Jurkat, Clone E6-1 (cell line): Measurements from ENCODE around the gene RABL6.
"Not testable (repeated sequence)": the region's sequence is repeated elsewhere in the genome, so short reads cannot be mapped to it uniquely, and the experiment has no call there.

Experiments
- DNase-seq: peaks from one replicate; pipeline ENCODE4 v3.0.0-alpha.2; 2011; ENCODE audit warnings: low read depth, low spot score
- H3K4me3 ChIP-seq: 2 replicates; pipeline ENCODE4 v1.5.1; 2011; ENCODE audit warnings: mild to moderate bottlenecking, low read length, control low read depth, moderate library complexity

The RABL6 gene

DNA sequence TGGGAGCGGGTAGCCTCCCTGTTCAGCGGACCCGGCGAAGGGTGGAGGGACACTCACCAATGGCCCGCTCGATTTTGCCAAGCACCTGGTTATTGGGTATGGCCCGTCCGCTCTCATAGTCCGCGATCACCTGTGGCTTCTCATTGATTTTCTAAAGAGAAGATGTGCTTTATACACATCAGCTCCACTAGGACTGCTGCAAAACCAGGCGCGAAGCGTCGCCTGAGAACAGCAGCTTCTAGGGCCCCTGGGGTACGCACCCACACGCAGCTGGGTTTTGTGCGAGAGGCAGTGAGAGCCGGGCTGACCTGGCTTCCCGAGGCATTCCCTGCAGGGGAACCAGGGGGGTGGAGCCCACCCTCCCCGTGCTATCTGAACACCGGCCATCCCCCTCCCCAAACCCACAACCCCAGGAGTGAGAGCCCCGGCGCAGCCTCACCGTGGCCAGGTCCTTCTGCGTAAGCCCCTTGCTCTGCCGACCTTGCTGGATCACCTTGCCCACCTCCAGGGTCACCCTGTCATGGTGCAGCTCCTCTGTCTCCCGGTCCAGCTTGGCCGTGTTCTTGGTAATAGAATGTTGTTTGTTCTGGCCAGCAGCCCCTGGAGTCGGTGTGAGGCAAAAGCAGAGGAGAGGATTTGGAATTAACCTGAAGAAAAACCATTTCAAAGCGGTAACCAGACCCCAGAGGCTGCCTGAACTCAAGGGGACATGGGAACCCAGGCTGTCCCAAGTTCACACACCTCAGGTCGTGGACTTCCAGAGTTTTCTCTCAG is 55.3 kb downstream of the RABL6 start:
- no peak overlapping the region for H3K4me3 ChIP-seq
- no peak for DNase-seq

DNA sequence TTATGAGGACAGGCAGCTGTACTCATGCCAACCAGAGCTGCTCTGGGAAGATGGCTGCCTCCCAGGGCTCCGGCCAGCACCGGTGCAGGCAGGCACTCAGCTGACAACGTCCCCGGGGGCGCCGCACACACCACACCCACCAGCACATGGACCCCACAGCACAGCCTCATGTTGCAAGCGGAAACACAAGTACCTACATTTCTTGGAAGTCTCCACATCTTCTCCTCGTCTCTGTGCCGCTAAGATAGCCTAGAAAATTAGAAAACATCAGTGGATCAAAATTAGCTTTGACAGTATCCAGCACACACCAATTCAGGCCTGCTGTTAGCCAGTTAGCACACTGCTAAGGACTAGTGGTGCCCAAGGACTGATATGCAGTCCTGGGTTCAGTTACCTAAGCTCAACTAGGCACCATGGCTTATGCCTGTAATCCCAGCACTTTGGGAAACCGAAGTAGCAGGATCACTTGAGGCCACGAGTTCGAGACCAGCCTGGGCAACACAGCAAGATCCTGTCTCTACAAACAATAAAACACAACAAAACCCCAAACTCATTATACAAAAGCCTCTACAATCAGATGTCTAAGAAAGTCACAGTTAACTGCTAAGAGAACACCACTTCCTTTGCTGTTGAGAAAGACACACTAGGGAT is 56.0 kb downstream of the RABL6 start:
- no peak for DNase-seq
- H3K4me3 ChIP-seq = no peak overlapping the region

DNA sequence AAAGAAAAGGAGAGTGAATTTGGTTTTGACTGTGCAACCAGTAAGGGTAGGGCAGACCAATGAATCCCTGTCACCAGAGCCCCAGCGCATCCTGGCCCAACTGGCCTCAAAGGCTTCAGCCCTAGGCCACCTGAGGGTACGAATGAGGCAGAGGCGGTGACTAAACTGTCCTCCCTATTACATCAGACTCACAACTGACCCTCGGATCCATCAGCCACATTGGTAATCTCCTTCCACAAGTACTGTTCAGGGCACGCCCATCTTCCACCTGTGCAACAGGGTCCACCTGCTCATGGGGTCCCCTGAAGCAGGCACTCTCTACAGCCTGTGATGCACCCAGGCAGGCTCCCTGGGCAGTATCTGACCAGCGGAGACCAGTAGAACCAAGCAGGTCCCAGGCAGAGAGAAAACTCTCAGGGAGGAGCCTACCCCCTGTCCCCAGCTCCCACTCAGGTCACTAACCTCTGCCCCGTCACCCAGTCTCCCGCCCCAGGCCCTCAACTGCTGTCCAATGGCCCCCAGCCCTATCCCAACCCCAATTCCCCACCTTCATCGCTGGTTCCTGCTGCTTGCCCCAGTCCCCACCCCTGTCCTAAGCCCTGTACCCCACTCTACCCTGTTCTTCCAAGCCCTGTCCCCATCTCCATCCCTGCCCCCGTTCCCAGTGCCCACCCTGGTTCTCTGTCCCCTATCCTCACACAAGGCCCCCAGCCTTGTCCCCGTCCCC is 57.5 kb downstream of the RABL6 start:
- H3K4me3 ChIP-seq = peak overlapping the region; percentile 70

DNA sequence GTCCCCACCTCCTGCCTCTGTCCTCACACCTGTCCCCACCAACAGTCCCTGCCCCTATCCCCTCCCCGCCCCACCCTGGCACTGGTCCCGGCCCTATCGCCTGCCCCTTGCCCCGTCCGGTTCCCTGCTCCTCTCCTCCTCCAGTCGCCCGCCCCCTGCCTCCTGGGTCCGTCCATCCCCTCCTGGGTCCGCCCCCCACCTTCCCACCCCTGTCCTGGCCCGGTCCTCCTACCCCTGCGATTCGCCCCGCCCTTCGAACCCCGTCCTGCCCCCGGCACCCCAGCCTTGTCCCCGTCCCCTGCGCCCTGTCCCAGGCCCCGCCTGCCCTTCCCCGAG is 58.0 kb downstream of the RABL6 start:
- no peak for DNase-seq
- H3K4me3 ChIP-seq = peak overlapping the region; percentile 70

More for the DNA sequence above, 57.5 kb downstream of the RABL6 start:
- no peak for DNase-seq

DNA sequence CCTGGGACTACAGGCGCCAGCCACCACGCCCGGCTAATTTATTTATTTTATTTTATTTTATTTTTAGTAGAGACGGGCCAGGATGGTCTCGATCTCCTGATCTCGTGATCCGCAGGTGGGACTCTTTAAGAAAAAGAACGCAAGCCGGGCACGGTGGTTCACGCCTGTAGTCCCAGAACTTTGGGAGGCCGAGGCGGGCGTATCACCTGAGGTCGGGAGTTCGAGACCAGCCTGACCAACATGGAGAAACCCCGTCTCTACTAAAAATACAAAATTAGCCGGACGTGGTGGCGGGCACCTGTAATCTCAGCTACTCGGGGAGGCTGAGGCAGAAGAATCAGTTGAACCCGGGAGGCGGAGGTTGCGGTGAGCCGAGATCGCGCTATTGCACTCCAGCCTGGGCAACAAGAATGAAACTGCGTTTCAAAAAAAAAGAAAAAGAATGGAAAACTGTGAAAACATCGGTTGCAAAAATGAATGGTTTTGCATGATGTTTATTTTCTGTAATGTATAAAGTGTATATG is 59.2 kb downstream of the RABL6 start:
- peak overlapping the region; percentile 70 for H3K4me3 ChIP-seq
- DNase-seq = not testable (repeated sequence)

DNA sequence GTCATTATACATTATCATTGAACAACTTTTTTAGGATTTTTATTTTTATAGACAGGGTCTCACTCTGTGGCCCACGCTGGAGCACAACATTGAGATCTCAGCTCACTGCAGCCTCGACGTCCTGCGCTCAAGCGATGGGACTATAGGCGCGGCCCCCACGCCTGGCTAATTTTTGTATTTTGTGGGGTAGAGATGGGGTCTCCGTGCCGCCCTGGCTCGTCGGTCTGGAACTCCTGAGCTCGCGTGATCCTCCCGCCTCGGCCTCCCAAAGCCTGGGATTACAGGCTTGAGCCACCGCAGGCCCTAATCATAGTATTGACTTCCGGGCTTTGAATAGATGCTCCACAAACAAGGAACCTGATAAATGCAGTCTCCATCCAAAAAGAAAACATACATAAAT is 59.7 kb downstream of the RABL6 start:
- no peak overlapping the region for H3K4me3 ChIP-seq
- DNase-seq = no peak

DNA sequence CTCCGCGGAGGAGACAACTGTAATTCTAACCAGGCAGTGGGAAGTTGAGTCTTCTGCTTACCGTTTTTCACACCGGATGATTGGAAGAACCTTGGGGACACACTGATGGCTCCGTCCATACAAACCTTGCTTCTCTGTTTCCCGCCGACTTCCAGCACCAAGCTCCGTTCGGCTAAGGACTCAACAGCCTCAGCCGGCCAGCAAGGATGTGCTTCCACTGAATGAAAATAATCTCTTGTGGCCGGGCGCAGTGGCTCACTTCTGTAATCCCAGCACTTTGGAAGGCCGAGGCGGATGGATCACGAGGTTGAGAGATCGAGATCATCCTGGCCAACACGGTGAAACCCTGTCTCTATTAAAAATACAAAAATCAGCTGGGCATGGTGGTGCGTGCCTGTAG is 60.2 kb downstream of the RABL6 start:
- DNase-seq = no peak

DNA sequence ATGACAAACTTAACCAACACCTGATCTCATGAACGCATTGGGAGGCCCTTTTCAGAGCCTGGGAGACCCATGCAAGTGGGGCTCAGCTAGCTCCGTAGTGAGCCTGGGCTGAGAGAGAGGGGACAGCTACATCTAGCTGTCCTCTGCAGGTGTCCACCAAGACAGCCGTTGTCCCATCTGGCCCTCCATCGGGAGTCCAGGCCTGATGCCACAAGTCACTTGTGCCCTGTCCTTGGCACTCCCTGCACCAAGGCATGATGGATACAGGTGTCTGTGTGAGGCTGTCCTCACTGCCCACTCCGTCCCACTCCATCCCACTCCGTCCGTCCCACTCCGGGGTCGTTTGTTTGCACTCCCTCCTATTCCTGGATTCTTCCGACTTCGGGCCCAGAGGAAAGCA is 60.9 kb downstream of the RABL6 start:
- DNase-seq = no peak
- no peak overlapping the region for H3K4me3 ChIP-seq

More for the DNA sequence above, 60.2 kb downstream of the RABL6 start:
- H3K4me3 ChIP-seq = no peak overlapping the region

DNA sequence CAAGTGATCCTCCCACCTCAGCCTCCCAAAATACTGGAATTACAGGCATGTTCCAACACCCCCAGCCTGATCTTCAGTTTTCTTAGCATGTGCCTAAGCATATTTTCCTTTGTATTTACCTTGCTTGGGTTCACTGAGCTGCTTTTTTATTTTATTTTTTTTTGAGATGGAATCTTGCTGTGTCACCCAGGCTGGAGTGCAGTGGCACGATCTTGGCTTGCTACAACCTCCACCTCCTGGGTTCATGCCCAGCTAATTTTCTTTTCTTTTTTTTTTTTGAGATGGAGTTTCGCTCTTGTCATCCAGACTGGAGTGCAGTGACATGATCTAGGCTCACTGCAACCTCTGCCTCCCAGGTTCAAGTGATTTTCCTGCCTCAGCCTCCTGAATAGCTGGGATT is 61.9 kb downstream of the RABL6 start:
- not testable (repeated sequence) for H3K4me3 ChIP-seq, DNase-seq

DNA sequence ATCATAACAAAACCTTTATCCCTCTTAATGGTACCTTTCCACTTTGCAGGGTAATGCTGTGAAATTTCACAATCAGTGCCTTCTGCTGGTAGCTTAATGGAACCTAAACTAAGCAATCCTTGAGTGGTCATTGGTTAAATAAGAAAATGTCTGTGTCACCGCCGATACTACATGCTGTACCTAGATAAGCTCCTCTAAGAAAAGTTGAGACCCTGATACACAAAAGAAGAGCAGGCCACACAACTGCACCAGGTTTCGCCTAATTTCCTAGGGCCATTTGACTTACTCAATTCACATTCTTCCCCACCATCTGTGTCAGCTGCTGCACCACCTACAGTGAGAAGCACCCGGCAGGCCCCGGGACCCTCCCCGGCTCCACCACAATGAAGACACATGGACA is 67.4 kb downstream of the RABL6 start:
- H3K4me3 ChIP-seq = no peak overlapping the region
- no peak for DNase-seq

DNA sequence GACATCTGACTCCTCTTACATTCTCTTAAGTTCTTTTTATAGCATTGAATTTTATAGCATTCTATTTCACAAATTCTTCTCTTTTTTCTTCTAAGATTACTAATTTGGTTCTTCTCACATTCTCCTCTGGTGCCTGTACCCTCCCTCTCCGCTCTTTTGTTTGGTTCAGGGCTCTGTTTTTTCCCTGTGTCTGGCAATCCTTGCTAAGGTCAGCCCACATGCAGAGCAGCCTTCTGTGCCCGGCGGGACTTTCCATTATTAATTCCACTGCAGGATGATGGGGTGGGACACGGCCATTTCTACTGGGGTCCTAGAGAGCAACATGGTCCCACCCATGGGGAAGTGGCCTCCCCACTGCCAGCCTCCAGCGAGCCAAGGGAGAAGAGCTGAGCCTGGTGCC is 68.7 kb downstream of the RABL6 start:
- no peak for DNase-seq
- H3K4me3 ChIP-seq = no peak overlapping the region

DNA sequence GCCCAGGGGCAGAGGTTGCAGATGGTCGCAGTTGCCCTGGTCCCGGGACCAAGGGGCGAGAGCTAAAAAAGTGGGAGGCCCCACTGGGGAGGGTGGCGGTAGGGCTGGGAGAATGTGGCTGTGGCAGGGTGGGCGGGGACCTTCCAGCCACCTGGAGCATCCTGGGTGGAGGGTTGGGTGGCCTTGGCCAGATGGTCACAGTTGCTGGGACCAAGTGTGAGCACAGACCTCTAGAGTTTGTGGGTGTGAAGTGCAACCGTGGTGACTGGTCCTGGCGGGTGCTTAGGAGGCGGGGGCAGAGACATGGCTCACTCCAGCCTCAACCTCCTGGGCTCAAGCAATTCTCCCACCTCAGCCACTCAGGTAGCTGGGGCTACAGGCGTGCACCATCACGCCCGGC is 72.9 kb downstream of the RABL6 start:
- no peak overlapping the region for H3K4me3 ChIP-seq
- DNase-seq = no peak

DNA sequence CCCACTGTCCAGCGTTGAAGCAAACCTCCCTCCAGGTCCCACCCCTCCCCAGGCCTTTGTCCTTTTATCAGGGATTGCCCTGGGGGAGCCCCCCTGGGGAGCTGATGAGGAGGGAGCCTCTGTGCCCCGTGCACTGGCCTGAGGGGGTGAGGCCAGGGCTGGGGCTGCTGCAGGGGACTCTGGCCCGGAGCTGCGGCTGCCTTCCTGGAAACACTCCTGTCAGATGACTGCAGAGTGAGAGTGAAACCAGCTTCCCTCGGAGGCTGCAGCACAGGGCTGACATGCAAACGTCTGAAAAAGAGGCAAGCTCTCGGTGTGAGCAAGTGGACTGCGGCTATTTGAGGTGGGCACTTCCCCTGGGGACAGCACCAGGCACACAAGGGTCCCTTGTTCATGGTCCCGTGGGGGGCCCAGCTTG is 74.0 kb downstream of the RABL6 start:
- H3K4me3 ChIP-seq = no peak overlapping the region
- DNase-seq = no peak

DNA sequence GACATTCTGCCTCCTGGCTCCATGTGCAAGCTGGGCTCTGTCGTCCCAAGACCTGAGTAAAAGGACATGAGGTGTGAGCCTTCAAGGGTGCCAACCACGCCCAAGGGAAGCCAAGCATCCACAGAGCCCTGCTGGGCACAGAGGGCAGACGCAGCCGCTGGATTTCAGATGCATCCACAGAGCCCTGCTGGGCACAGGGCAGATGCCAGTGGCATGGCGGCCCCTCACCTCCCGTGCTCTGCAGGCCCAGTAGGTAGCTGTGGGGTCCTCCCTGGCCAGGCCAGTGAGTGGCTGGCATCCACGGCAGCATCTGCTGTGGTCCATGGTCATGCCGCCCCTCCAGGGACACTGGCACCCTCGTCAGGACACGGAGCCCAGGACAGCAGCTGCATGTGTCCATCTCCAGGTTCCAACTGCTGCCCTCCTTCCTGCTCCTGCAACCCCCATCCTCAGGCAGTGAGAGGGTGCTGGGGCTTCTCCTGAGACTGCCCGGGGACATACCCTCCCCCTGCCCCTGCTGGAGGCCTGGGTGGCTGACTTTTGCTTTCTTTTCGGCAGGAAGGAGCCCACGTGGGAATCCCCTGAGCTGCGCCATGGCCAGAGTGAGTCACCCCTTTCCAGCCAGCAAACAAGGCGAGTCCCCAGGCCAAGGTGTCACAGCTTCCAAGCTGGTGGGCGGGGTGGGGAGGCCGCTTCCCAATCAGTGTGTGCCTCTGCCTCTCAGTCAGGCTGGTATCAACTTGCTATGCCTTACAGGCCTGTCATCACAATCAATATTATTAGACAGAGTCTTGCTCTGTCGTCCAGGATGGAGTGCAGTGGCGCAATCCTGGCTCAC is 74.6 kb downstream of the RABL6 start:
- no peak overlapping the region for H3K4me3 ChIP-seq
- no peak for DNase-seq

DNA sequence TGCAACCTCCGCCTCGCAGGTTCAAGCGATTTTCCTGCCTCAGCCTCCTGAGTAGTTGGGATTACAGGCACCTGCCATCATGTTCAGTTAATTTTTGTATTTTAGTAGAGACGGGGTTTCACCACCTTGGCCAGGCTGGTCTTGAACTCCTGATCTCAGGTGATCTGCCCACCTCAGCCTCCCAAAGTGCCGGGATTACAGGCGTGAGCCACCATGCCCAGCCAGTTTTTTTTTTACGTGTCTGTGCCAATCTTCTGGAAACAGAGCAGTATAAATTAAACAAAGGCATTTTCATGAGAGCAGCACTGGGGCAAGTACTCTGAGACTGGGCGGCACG is 75.2 kb downstream of the RABL6 start:
- not testable (repeated sequence) for DNase-seq, H3K4me3 ChIP-seq

DNA sequence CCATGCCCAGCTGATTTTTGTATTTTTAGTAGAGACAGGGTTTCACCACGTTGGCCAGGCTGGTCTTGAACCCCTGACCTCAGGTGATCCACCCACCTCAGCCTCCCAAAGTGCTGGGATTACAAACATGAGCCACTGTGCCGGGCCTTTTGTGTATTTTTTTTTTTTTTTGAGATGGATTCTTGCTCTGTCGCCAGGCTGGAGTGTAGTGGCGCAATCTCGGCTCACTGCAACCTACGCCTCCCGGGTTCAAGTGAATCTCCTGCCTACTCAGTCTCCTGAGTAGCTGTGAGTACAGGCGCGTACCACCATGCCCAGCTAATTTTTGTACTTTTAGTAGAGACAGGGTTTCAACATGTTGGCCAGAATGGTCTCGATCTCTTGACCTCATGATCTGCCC is 75.9 kb downstream of the RABL6 start:
- not testable (repeated sequence) for DNase-seq, H3K4me3 ChIP-seq

DNA sequence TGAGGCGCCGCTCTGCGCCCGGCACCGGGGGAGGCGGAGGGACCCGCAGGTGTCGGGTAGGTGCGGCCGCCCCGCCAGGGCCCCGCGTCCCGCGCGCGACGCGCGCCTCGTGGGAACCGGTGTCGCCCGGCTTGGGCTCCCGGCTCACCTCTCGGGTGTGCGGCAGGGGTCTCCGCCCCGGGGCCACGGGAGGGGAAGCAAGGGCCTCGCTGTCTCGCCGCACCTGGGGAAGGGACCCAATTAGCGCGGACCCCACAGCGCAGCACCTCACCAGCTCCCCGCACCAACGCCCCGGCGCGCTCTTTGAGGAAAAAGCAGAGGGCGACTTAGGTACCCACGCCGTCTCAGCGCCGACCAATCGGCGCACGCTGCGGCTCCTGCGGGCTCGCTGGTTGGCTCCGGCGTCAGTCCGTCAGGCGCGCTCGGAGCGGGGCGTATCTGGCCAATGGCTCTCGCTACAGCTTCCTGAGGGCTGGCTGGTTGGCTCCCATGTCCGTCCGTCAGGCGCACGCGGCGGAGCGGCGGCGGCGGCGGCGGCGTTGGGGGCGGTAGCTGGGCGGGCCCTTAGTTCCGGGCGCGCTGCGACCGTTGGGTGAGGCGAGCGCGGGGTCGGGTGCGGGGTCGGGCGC is 78.3 kb downstream of the RABL6 start, which contains the start of gene TRAF2:
Gene TRAF2 (plus strand): TSS at position 567 of the 629 bp plus-strand sequence. CDS start 12,225 bp downstream, outside the sequence.
- peak; percentile 99 for DNase-seq
- peak within 1 kb of the TSS; percentile 70 for H3K4me3 ChIP-seq
